SJSA1 (cell line): ENCODE data around the gene DCTN2. TPM values are rescaled to one million over a fixed set of nuclear protein-coding genes. Genes with fewer than 3 reads are reported as not detected.
"Not testable (repeated sequence)": the region's sequence is repeated elsewhere in the genome, so short reads cannot be mapped to it uniquely, and the experiment has no call there.

Experiments used
- DNase-seq, 2 experiments: peaks; one replicate each; pipeline ENCODE4 v3.0.0-alpha.2; 2015 to 2020; ENCODE audit warnings: low spot score in 2 of 2, low read depth in 1 of 2
- H3K27ac ChIP-seq: fragments of 250-450 bp; sonication (Bioruptor Pico); 2 replicates; pipeline ENCODE4 v1.5.1; 2020; ENCODE audit warnings: mild to moderate bottlenecking, moderate library complexity
- H3K27me3 ChIP-seq: fragments of 250-450 bp; sonication (Bioruptor Pico); replicated peaks from 2 replicates; pipeline ENCODE4 v1.5.1; 2020; ENCODE audit warnings: mild to moderate bottlenecking, moderate library complexity
- H3K36me3 ChIP-seq: fragments of 250-450 bp; sonication (Bioruptor Pico); 2 replicates; pipeline ENCODE4 v1.5.1; 2020; ENCODE audit warnings: mild to moderate bottlenecking
- H3K4me1 ChIP-seq: fragments of 250-450 bp; sonication (Bioruptor Pico); replicated peaks from 2 replicates; pipeline ENCODE4 v1.6.1; 2021; ENCODE audit warnings: mild to moderate bottlenecking
- H3K4me3 ChIP-seq: fragments of 250-450 bp; sonication (Bioruptor Pico); 2 replicates; pipeline ENCODE4 v1.5.1; 2020; ENCODE audit warnings: mild to moderate bottlenecking
- H3K9me3 ChIP-seq: fragments of 250-450 bp; sonication (Bioruptor Pico); replicated peaks from 2 replicates; pipeline ENCODE4 v1.5.1; 2020; ENCODE audit warnings: mild to moderate bottlenecking
- total RNA-seq: library from RNA; depleted of rRNA; stranded (reverse); fragments of >200 nt; shearing (Covaris generic); gene quantifications from 2 replicates; pipeline ENCODE4 v1.2.3, GENCODE V29; 2014

Gene DCTN2
- total RNA-seq, 1 experiment from 2014 or later = 3,855 TPM

DNA sequence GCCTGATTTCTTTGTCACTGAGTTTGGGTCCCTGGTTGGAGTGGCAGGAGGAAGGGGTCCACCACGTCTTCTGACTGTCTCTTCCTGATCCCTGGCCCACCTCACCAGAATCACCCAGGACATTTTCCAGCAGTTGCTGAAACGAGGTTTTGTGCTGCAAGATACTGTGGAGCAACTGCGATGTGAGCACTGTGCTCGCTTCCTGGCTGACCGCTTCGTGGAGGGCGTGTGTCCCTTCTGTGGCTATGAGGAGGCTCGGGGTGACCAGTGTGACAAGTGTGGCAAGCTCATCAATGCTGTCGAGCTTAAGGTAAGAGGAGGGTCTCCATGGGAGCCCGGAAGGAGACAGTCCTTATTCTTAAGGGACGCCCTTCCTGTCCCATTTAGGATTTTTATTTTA is 46.8 kb downstream of the DCTN2 start:
- peaks cover 99% of the 10 kb centered on the region for H3K36me3 ChIP-seq
- DNase-seq = peak in 1 of 2 experiments; percentile 94
- H3K27me3 ChIP-seq = no peaks in the 10 kb centered on the region
- no peak overlapping the region for H3K27ac ChIP-seq
- no peak overlapping the region for H3K4me3 ChIP-seq
- no peaks in the 10 kb centered on the region for H3K4me1 ChIP-seq
- H3K9me3 ChIP-seq = peaks cover 11% of the 10 kb centered on the region; the same call in 1 of the 2 replicates

DNA sequence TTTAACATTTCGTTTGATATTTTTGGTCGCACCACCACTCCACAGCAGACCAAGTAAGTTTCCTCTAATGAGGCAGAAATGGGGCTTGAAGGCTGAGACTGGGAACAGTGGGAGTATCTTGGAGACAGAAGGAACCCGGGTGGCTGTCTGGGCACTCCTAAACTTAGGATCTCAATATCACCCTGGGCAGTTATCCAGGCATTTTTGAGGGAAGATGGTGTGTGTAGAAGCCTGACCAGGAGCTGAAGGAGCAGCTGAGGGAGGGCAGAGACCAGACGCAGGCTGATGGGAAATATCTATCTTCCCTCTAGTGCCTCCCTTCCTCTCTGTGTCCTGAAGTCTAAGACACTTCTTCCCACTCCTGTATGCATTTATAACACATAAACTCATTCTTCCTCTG is 48.4 kb downstream of the DCTN2 start:
- no peak overlapping the region for H3K27ac ChIP-seq
- peaks cover 11% of the 10 kb centered on the region; the same call in 1 of the 2 replicates for H3K9me3 ChIP-seq
- H3K27me3 ChIP-seq = no peaks in the 10 kb centered on the region
- H3K4me1 ChIP-seq = no peaks in the 10 kb centered on the region
- no peak overlapping the region for H3K4me3 ChIP-seq
- H3K36me3 ChIP-seq = peaks cover 97% of the 10 kb centered on the region
- no peak for DNase-seq

DNA sequence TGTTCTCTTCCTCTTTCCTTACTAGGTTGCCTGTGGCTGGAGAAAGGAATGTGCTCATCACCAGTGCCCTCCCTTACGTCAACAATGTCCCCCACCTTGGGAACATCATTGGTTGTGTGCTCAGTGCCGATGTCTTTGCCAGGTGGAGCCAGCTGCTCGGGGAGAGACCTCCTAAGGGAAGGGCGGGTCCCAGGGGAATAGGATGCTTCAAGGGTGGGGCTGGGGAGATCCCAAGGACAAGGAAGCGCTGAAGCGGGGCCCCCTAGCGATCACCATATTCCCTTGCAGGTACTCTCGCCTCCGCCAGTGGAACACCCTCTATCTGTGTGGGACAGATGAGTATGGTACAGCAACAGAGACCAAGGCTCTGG is 48.9 kb downstream of the DCTN2 start:
- no peak overlapping the region for H3K4me3 ChIP-seq
- H3K4me1 ChIP-seq = no peaks in the 10 kb centered on the region
- H3K27ac ChIP-seq = no peak overlapping the region
- DNase-seq = peak in 1 of 2 experiments; percentile 98
- peaks cover 92% of the 10 kb centered on the region for H3K36me3 ChIP-seq
- H3K9me3 ChIP-seq = peaks cover 11% of the 10 kb centered on the region; the same call in 1 of the 2 replicates
- no peaks in the 10 kb centered on the region for H3K27me3 ChIP-seq

DNA sequence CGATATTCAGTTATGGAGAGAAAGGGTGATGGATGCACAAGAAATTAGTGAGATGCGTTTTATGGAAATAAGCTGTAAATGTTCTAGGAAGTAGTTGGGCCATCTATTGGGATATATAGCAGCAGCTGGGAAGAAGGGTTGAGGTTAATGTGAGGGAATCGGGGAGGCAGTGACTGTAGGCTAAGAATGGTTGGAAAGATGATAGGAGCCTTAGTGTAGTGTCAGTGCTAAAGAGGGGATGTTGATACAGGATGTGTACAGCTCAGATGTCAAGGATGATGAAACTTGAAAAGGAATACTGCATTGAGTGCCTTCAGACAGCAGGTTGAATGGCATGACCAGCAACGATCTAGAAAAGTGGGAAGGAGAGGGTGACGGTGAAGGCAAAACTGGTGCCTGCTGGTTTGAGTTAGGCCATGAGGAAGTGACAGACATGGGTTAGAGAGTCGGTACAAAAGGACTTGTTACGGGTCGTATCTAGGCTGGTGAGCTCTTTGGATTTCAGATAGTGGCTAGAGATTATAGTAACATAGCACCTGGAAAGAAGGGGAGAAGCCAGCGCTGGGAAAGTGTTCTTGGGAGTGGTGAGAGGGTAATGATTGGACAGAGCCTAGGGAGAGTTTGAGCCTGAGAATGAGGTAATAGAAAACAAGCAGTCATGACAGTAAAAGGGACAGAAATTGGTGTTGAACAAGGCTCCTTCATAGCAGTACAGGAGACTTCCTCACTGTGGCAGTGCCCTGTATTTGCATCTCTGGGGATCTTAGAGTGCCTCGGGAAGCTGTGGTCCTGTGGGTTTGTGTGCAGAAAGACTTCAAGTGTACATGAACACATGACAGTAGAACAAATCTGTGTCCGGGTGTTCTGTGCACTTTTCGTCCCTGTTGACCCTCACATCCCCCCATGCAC is 49.5 kb downstream of the DCTN2 start:
- peaks cover 92% of the 10 kb centered on the region for H3K36me3 ChIP-seq
- H3K9me3 ChIP-seq = peaks cover 11% of the 10 kb centered on the region; the same call in 1 of the 2 replicates
- no peaks in the 10 kb centered on the region for H3K4me1 ChIP-seq
- H3K4me3 ChIP-seq = no peak overlapping the region
- no peaks in the 10 kb centered on the region for H3K27me3 ChIP-seq
- no peak overlapping the region for H3K27ac ChIP-seq
- peak in 1 of 2 experiments; percentile 86 for DNase-seq

DNA sequence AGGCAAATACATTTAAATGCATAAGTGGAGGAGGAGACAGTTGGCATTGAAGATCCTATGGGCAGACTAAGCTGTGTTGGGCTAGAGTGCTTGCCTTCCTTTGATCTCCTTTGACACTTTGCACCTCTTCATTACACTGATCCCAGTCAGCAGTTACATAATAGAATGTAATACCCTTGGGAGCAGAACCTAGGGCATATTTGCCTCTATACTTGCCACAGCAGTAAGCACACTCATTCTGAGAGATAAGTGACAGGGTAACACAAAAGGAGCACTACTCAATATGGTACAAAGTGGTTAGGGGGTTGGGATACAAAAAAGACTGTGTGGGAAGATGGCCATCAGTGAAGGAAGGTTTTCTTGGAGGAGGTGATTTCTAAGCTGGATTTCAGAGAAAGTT is 50.2 kb downstream of the DCTN2 start:
- peak in 1 of 2 experiments; percentile 76 for DNase-seq
- Histone ChIP-seq H3K27ac (no peak overlapping the region), H3K27me3 (no peaks in the 10 kb centered on the region), H3K9me3 (peaks cover 11% of the 10 kb centered on the region; the same call in 1 of the 2 replicates), H3K36me3 (peaks cover 92% of the 10 kb centered on the region), H3K4me1 (no peaks in the 10 kb centered on the region), H3K4me3 (no peak overlapping the region)

DNA sequence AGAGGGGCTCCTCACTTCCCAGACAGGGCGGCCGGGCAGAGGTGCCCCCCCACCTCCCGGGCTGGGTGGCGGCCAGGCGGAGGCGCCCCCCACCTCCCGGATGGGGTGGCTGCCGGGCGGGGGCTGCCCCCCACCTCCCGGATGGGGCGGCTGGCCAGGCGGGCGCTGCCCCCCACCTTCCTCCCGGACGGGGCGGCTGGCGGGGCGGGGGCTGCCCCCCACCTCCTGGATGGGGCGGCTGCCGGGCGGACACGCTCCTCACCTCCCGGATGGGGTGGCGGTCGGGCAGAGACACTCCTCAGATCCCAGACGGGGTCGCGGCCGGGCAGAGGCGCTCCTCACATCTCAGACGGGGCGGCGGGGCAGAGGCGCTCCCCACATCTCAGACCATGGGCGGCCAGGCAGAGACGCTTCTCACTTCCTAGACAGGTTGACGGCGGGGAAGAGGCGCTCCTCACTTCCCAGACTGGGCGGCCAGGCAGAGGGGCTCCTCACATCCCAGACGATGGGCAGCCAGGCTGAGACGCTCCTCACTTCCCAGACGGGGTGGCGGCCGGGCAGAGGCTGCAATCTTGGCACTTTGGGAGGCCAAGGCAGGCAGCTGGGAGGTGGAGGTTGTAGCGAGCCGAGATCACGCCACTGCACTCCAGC is 51.8 kb downstream of the DCTN2 start:
- not testable (repeated sequence) for H3K27ac ChIP-seq, H3K9me3 ChIP-seq, H3K4me1 ChIP-seq, H3K4me3 ChIP-seq, H3K27me3 ChIP-seq
- DNase-seq = peak in 1 of 2 experiments; percentile 94
- peaks cover 91% of the 10 kb centered on the region for H3K36me3 ChIP-seq

DNA sequence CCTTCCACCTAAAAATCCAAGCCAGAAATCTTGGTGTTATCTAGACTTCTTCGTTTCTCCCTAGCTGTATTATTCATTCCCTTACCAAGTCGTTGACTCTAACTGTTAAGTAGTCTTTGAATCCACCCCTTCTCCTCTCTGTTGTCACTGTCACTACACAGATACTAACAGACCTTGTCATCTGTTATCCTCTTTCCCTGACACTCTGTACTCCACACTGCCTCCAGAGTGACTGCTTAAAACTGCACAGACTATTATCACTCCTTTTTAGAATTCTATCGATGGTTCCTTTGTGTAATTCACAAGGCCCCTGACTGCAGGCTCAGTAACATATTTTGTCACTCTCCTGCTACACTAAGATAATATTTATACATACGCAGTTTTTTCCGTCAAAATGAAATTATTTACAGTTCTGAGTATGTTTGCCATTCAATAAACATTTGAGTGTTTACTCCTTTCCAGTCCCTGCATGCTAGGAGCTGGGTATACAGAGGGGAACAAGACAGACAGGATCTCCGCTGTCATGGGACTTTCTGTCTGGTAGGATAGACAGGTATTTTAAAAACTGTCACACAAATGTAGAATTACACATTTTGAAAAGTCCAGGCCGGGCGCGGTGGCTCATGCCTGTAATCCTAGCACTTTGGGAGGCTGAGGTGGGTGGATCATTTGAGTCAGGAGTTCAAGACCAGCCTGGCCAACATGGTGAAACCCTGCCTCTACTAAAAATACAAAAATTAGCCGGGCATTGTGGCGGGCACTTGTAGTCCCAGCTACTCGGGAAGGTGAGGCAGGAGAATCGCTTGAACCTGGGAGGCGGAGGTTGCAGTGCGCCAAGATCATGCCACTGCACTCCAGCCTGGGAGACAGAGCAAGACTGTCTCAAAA is 55.4 kb downstream of the DCTN2 start:
- peak; percentile 90 to 92 for DNase-seq

DNA sequence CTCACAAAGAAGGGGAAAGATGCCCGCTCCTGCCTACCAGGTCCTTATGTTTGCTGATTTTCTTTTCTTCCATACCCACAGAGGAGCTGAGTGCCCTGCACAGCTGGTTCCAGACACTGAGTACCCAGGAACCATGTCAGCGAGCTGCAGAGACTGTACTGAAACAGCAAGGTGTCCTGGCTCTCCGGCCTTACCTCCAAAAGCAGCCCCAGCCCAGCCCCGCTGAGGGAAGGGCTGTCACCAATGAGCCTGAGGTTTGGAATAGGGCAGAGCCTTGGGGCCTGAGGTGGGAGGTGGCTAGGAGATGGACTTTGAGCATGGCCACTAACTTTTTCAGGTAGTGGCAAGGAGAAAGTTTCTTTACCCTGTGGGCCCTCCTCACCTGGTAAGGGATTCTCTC is 56.9 kb downstream of the DCTN2 start:
- peaks cover 19% of the 10 kb centered on the region for H3K4me1 ChIP-seq

More for the DNA sequence above, 55.4 kb downstream of the DCTN2 start:
- peaks cover 78% of the 10 kb centered on the region for H3K36me3 ChIP-seq
- no peaks in the 10 kb centered on the region for H3K27me3 ChIP-seq
- no peak overlapping the region for H3K4me3 ChIP-seq
- no peak overlapping the region for H3K27ac ChIP-seq
- peaks cover 3% of the 10 kb centered on the region; the same call in 1 of the 2 replicates for H3K9me3 ChIP-seq
- peaks cover 19% of the 10 kb centered on the region for H3K4me1 ChIP-seq

DNA sequence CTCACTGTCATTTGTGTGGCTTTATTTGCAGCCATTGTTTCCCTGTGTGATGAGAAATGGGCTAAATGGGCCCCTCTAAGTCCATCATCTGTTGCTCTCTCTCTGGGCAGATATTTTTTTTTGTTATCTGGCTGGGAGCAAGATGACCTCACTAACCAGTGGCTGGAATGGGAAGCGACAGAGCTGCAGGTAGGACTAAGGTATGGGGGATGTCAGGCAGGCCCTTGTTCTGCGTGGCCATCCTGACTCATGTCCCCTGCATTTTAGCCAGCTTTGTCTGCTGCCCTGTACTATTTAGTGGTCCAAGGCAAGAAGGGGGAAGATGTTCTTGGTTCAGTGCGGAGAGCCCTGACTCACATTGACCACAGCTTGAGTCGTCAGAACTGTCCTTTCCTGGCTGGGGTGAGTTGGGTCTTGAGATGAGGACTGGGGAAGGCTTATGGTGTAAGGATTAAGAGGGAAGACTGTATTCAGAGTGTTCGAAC is 57.8 kb downstream of the DCTN2 start:
- Histone ChIP-seq H3K36me3 (peaks cover 56% of the 10 kb centered on the region), H3K4me3 (peak overlapping the region; percentile 67), H3K4me1 (peaks cover 24% of the 10 kb centered on the region), H3K9me3 (peaks cover 3% of the 10 kb centered on the region; the same call in 1 of the 2 replicates), H3K27ac (no peak overlapping the region), H3K27me3 (no peaks in the 10 kb centered on the region)
- peak in 1 of 2 experiments; percentile 93 for DNase-seq

More for the DNA sequence above, 56.9 kb downstream of the DCTN2 start:
- Histone ChIP-seq H3K27me3 (no peaks in the 10 kb centered on the region), H3K9me3 (peaks cover 3% of the 10 kb centered on the region; the same call in 1 of the 2 replicates), H3K4me3 (no peak overlapping the region), H3K27ac (no peak overlapping the region), H3K36me3 (peaks cover 65% of the 10 kb centered on the region)
- peak in 1 of 2 experiments; percentile 95 for DNase-seq

DNA sequence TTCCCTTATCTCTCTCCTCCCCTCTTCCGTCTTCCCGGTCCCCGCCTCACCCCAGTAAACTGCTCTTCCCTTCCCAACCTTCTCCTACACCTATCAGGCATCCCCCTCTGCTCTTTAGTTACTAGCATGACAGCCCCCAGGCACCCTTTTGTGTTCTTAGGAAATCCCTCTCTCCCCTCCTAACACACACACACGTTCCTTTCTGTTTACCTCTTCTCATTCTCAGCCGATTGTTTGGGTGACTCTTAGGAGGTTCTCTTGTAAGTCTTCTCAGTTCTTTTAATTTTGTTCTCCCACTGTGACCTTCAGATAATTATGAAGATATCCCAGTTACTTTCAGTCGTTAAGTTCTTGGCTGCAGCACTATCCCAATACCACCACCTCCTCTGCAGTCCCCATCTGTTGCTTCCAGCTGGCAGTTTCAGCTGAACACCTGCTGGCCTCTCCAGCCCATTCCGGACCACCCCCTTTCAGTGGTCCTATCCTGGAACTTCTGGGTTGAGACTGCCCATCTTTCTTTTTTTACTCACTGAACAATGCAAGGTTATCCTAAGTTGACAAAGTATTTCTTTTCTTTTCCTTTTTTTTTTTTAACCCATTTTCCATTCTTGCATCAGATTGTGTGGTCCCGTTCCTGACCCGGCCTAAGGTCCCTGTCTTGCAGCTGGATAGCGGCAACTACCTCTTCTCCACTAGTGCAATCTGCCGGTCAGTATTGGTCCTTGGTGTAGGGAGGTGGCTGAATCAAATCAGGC is 58.4 kb downstream of the DCTN2 start:
- peak overlapping the region; percentile 50 for H3K27ac ChIP-seq
- H3K4me3 ChIP-seq = peak overlapping the region; percentile 67
- H3K9me3 ChIP-seq = peaks cover 3% of the 10 kb centered on the region; the same call in 1 of the 2 replicates
- peaks cover 51% of the 10 kb centered on the region for H3K36me3 ChIP-seq
- H3K4me1 ChIP-seq = peaks cover 30% of the 10 kb centered on the region
- peak in 1 of 2 experiments; percentile 93 for DNase-seq
- H3K27me3 ChIP-seq = no peaks in the 10 kb centered on the region

DNA sequence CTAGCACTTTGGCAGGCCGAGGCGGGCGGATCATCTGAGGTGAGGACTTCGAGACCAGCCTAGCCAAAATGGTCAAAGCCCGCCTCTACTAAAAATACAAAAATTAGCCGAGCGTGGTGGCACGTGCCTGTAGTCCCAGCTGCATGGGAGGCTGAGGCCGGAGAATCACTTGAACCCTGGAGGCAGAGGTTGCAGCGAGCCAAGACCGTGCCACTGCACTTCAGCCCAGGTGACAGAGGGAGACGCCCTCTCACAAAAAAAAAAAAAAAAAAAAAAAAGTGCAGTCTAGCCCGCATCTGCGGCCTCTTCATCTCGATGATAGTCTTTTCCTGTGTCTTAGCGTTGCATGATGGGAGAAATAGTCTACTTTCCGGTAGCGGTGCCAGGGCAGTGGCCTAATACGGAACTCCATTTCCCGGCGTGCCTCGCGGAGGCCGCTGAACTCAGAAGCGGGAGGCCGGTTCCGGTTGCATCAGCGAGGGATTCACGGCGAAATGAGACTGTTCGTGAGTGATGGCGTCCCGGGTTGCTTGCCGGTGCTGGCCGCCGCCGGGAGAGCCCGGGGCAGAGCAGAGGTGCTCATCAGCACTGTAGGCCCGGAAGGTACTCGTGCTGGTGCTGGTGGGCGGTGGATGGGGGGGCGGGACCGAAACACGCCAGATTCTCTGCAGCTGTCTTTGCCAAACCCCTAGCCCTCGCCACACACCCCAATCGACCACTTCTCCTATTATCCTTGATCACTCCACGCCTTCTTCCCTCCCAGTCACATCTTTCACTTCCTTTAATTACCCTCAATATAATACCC is 59.2 kb downstream of the DCTN2 start, which contains the start of gene MARS1:
TSS of gene MARS1 (plus strand) at position 472 of the 805 bp plus-strand sequence. CDS start at position 495, 23 bp downstream.
- Histone ChIP-seq H3K27me3 (no peaks in the 10 kb centered on the region), H3K9me3 (peaks cover 3% of the 10 kb centered on the region; the same call in 1 of the 2 replicates), H3K4me1 (peaks cover 38% of the 10 kb centered on the region), H3K36me3 (peaks cover 48% of the 10 kb centered on the region), H3K4me3 (peak within 1 kb of the TSS; percentile 67), H3K27ac (peak within 1 kb of the TSS; percentile 50)
- peak; percentile 100 for DNase-seq
